ENCODE data around the gene SLC27A3. TPM values are rescaled to one million over a fixed set of nuclear protein-coding genes. Genes with fewer than 3 reads are reported as not detected.

Gene SLC27A3
- total RNA-seq, 2 donors from 2014 or later: 71.7 to 116 TPM

- no peaks in the 10 kb centered on the region for H3K27me3 ChIP-seq (replicated peaks; ENCODE audit: insufficient read depth)
- peak overlapping the region; percentile 73 for H3K4me3 ChIP-seq
- ATAC-seq (ENCODE audit: insufficient number of reproducible peaks, low FRiP score, low read depth) (no peak), DNase-seq (ENCODE audit: low spot score) (no peak)
- TF ChIP-seq, protein P1, sequence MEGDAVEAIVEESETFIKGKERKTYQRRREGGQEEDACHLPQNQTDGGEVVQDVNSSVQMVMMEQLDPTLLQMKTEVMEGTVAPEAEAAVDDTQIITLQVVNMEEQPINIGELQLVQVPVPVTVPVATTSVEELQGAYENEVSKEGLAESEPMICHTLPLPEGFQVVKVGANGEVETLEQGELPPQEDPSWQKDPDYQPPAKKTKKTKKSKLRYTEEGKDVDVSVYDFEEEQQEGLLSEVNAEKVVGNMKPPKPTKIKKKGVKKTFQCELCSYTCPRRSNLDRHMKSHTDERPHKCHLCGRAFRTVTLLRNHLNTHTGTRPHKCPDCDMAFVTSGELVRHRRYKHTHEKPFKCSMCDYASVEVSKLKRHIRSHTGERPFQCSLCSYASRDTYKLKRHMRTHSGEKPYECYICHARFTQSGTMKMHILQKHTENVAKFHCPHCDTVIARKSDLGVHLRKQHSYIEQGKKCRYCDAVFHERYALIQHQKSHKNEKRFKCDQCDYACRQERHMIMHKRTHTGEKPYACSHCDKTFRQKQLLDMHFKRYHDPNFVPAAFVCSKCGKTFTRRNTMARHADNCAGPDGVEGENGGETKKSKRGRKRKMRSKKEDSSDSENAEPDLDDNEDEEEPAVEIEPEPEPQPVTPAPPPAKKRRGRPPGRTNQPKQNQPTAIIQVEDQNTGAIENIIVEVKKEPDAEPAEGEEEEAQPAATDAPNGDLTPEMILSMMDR (IDR thresholded peaks at IDR 0.05): no peak
- no peaks in the 10 kb centered on the region for H3K36me3 ChIP-seq
- H3K9me3 ChIP-seq: no peaks in the 10 kb centered on the region
- H3K4me1 ChIP-seq (ENCODE audit: control insufficient read depth in 1 of 2, low read depth in 2 of 2): peaks cover 4 to 28% of the 10 kb centered on the region in 2 donors
- H3K27ac ChIP-seq: peak overlapping the region; percentile 98 to 99
Observed at GRCh38 chr1:153791648-153792253, 16.5 kb downstream of the SLC27A3 start.

- DNase-seq (ENCODE audit: low spot score) (no peak), ATAC-seq (ENCODE audit: insufficient number of reproducible peaks, low FRiP score, low read depth) (no peak)
- H3K27me3 ChIP-seq (replicated peaks; ENCODE audit: insufficient read depth): no peaks in the 10 kb centered on the region
- H3K9me3 ChIP-seq: no peaks in the 10 kb centered on the region
- H3K36me3 ChIP-seq: no peaks in the 10 kb centered on the region
- H3K4me3 ChIP-seq: no peak overlapping the region
- peaks cover 4 to 28% of the 10 kb centered on the region in 2 donors for H3K4me1 ChIP-seq (ENCODE audit: control insufficient read depth in 1 of 2, low read depth in 2 of 2)
- H3K27ac ChIP-seq: no peak overlapping the region
- TF ChIP-seq, protein P1 (IDR thresholded peaks at IDR 0.05): no peak
Observed at GRCh38 chr1:153792631-153793041, 17.4 kb downstream of the SLC27A3 start.

DNA sequence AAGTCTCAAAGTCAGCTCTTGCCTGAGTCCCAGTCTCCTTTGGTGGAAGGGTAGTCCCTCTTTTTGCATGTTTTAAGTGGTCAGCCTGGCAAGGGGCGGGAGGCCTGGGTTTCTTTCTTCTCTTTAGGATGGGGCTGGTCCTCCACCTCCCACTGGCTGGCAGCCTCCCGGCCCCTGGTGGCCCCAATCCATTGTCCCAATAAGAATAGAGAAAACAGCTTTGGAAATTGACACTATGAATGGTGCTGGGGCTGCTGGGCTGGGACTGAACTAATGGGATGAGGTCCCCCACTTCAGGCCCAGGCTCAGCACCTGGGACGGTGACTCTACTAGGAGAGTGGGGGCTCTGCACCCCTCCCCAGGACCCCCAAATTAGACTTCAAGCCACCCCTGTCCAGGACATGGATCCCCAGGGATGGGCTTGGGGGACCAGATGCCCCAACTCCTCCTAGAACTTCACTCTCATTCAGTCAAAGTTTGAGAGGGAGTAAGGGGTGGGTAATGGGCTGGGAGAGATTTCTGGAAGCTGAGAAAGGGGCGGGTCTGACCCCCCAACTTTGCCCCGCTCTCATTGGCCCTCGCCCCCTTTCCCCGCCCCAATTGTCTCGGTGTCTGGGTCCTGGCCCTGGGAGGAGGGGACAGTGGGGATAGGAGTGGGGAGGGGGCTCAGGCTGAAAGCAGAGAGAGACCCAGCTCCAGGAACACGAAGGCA is 18.2 kb downstream of the SLC27A3 start:
- TF ChIP-seq, protein P1 (IDR thresholded peaks at IDR 0.05): no peak
- H3K36me3 ChIP-seq: no peaks in the 10 kb centered on the region
- H3K4me1 ChIP-seq (ENCODE audit: control insufficient read depth in 1 of 2, low read depth in 2 of 2): peaks cover 4 to 27% of the 10 kb centered on the region in 2 donors
- DNase-seq (ENCODE audit: low spot score) (no peak), ATAC-seq (ENCODE audit: insufficient number of reproducible peaks, low FRiP score, low read depth) (no peak)
- no peaks in the 10 kb centered on the region for H3K27me3 ChIP-seq (replicated peaks; ENCODE audit: insufficient read depth)
- H3K27ac ChIP-seq: no peak overlapping the region
- H3K9me3 ChIP-seq: no peaks in the 10 kb centered on the region
- no peak overlapping the region for H3K4me3 ChIP-seq

DNA sequence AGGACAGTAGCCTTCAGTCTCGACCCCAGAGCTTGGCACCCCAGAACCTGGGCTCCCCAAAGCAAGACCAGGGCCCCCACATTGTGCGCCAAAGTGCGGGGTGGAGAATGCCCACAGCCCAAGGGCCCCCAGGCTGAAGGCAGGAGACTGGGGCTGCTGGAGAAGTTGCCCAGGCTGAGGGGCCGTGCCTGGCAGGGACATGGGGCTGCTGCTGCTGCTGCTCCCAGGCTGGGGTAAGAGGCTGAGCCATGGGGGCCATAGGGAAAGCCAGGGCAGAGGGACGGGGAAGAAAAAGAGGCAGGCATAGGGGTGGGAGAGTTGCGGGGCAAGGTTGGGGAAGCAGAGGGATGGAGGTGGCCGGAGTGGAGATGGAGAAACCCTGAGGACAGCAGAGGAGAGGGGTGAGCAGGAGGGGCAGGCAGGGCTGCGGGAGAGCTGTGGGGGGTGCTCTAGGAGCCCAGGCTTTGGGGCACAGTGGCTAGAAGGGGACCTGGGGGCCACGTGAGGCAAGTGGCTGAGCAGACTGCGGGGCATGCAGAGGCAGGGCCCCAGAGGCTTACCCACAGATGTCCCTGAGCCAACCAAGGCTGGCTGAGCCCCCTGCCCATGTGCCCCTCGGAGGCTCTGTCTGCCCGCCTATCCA is 18.9 kb downstream of the SLC27A3 start:
- Histone ChIP-seq H3K27me3 (replicated peaks; ENCODE audit: insufficient read depth) (no peaks in the 10 kb centered on the region), H3K27ac (no peak overlapping the region), H3K4me3 (no peak overlapping the region), H3K36me3 (no peaks in the 10 kb centered on the region), H3K4me1 (ENCODE audit: control insufficient read depth in 1 of 2, low read depth in 2 of 2) (peaks cover 4 to 20% of the 10 kb centered on the region in 2 donors), H3K9me3 (no peaks in the 10 kb centered on the region)
- TF ChIP-seq, protein P1 (IDR thresholded peaks at IDR 0.05): no peak
- DNase-seq (ENCODE audit: low spot score): no peak
- ATAC-seq (ENCODE audit: insufficient number of reproducible peaks, low FRiP score, low read depth): no peak

- Histone ChIP-seq H3K27me3 (replicated peaks; ENCODE audit: insufficient read depth) (no peaks in the 10 kb centered on the region), H3K36me3 (peaks cover 3% of the 10 kb centered on the region), H3K4me3 (no peak overlapping the region), H3K4me1 (ENCODE audit: control insufficient read depth in 1 of 2, low read depth in 2 of 2) (peaks cover 4 to 13% of the 10 kb centered on the region in 2 donors), H3K27ac (no peak overlapping the region), H3K9me3 (no peaks in the 10 kb centered on the region)
- DNase-seq (ENCODE audit: low spot score): no peak
- no peak for ATAC-seq (ENCODE audit: insufficient number of reproducible peaks, low FRiP score, low read depth)
- TF ChIP-seq, protein P1 (IDR thresholded peaks at IDR 0.05): no peak
Observed at GRCh38 chr1:153794624-153795329, 19.6 kb downstream of the SLC27A3 start.

All from thoracic aorta (tissue), 2 donors.